Right lobe of liver (tissue), 6 donors: ENCODE results near the gene KDM2B. TPM values are rescaled to one million over a fixed set of nuclear protein-coding genes. Genes with fewer than 3 reads are reported as not detected.

Experiments used
- ATAC-seq, 4 donors: fragments of 200-7000 bp; cut with Tn5 transposase; one replicate each; pipeline ENCODE4 v1.9.1; 2020; ENCODE audit warnings: mild to moderate bottlenecking in 4 of 4, moderate library complexity in 4 of 4
- DNase-seq, 3 donors: peaks; one replicate each; pipeline ENCODE4 v3.0.0-alpha.2; 2020
- H3K27ac ChIP-seq, 3 donors: fragments of 200-600 bp; one replicate each; pipeline ENCODE4 v1.8.0; 2022
- H3K27me3 ChIP-seq, 2 donors: fragments of 200-600 bp; one replicate each; pipeline ENCODE4 v1.8.0; 2022
- H3K36me3 ChIP-seq, 4 donors: fragments of 200-600 bp; sonication (generic) in 1 of 4; one replicate each; pipeline versions ENCODE4 v1.5.1 to v1.8.0; 2017 to 2022; ENCODE audit warnings: control low read depth in 1 of 4
- H3K4me1 ChIP-seq, 4 donors: fragments of 200-600 bp; sonication (generic) in 1 of 4; one replicate each; pipeline versions ENCODE4 v1.5.1 to v1.8.0; 2017 to 2022; ENCODE audit warnings: control low read depth in 1 of 4
- H3K4me3 ChIP-seq, 3 donors: fragments of 200-600 bp; one replicate each; pipeline ENCODE4 v1.8.0; 2022
- H3K9me3 ChIP-seq, 4 donors: fragments of 200-600 bp; sonication (generic) in 1 of 4; one replicate each; pipeline versions ENCODE4 v1.5.1 to v1.8.0; 2017 to 2022; ENCODE audit warnings: control low read depth in 1 of 4
- CTCF ChIP-seq, 4 donors: fragments of 200-600 bp in 3 of 4; fragments of 450-650 bp in 1 of 4; IDR thresholded peaks; one replicate each; pipeline versions ENCODE4 v1.5.1 to v1.8.0; 2016 to 2022; ENCODE audit warnings: antibody characterized with exemption in 4 of 4, mild to moderate bottlenecking in 2 of 4
- POLR2A ChIP-seq: fragments of 450-650 bp; IDR thresholded peaks from one replicate; pipeline ENCODE4 v1.6.1; 2017; ENCODE audit warnings: antibody characterized with exemption, mild to moderate bottlenecking
- WGBS: methylation state at CpG from one replicate; pipeline ENCODE4 v1.1.6; 2018; ENCODE audit warnings: low coverage, low lambda C conversion rate; ENCODE audit not compliant: insufficient coverage; ENCODE audit errors: missing lambda C conversion rate; 5-methylcytosine and 5-hydroxymethylcytosine counted together
- intact Hi-C, 2 donors: fragments of 100-400 bp; cut with DNase I; formaldehyde crosslinking; loops; one replicate each; pipeline versions ENCODE4 v1.11.2 to v1.14.1; 2022
- long read RNA-seq: library from polyadenylated mRNA; unstranded; transcript quantifications from one replicate; pipeline ENCODE4 v2.0.0, GENCODE V29; 2019
- total RNA-seq, 6 experiments: library from RNA; depleted of rRNA in 2 of 6; stranded (reverse); fragments of >200 nt in 2 of 6; fragmentation: NEBNext Ultra II Directional in 3 of 6; extraction: Animal tissue kit (Norgen Biotek cat#: 25700) in 3 of 6; gene quantifications; one replicate each; pipeline versions ENCODE4 v1.1.0 to v1.2.4, GENCODE V29; 2016 to 2023
- donor health status: DM: no; HTN: yes; CAD: no.
- donor health status: DM: no; HTN: no; CAD: no.
- donor health status: DM: no; HTN: no; CAD: no.
- donor health status: DM: no; HTN: yes; CAD: no.
- donor health status: DM: no; HTN: yes; CAD: no.

KDM2B gene
- total RNA-seq = 10 to 100 TPM in 2 of 6 experiments, 1 to 10 TPM in 4; 4.8 to 22.8 (median 9.8) TPM
- long read RNA-seq = 0 reads

- ATAC-seq (peak; percentile 33 to 58 (median 53)), DNase-seq (peak in 1 of 3 donors; percentile 31)
- Histone ChIP-seq H3K4me1 (no peaks in the 10 kb centered on the region), H3K36me3 (no peaks in the 10 kb centered on the region), H3K4me3 (peak within 1 kb of the TSS; percentile 52 to 63 (median 59)), H3K27ac (peak within 1 kb of the TSS; percentile 75 to 78 (median 77)), H3K27me3 (no peaks in the 10 kb centered on the region), H3K9me3 (no peaks in the 10 kb centered on the region)
- 45% methylated on average over 19 of the region's 23 CpGs for WGBS
- TF ChIP-seq CTCF (IDR thresholded peaks at IDR 0.05) = no peak
- no peak for TF ChIP-seq POLR2A
- intact Hi-C loops = no loop called here
These were observed at the start of gene KDM2B for GRCh38 chr12:121580959-121581685. TSS of gene KDM2B (minus strand) at chr12:121581023. CDS start at chr12:121580911, 112 bp downstream.

- WGBS = 100% methylated on average over 1 of the region's 5 CpGs
- intact Hi-C loops = loop anchor here in 1 of 2 donors (10.0 kb wide), 2 partner anchors 74 to 134 kb away; no protein-coding TSS in a partner anchor
- no peak overlapping the region for H3K27ac ChIP-seq
- no peak overlapping the region for H3K4me3 ChIP-seq
- ATAC-seq (no peak), DNase-seq (no peak)
- no peaks in the 10 kb centered on the region for H3K36me3 ChIP-seq
- no peaks in the 10 kb centered on the region for H3K9me3 ChIP-seq
- H3K4me1 ChIP-seq = peaks cover 0 to 35% (median 14%) of the 10 kb centered on the region in 4 donors
- TF ChIP-seq POLR2A (no peak), CTCF (IDR thresholded peaks at IDR 0.05) (no peak)
- H3K27me3 ChIP-seq = no peaks in the 10 kb centered on the region
These were observed 47.7 kb upstream of the KDM2B start for GRCh38 chr12:121628536-121628935.

GRCh38 chr12:121628037-121628436 lies 47.2 kb upstream of the KDM2B start:
- intact Hi-C loops = loop anchor here in 1 of 2 donors (10.0 kb wide), 2 partner anchors 73 to 133 kb away; no protein-coding TSS in a partner anchor
- Histone ChIP-seq H3K4me1 (peaks cover 0 to 30% (median 12%) of the 10 kb centered on the region in 4 donors), H3K9me3 (no peaks in the 10 kb centered on the region), H3K36me3 (no peaks in the 10 kb centered on the region), H3K4me3 (peak overlapping the region; percentile 75 to 82 (median 81)), H3K27ac (peak overlapping the region; percentile 80 to 95 (median 94)), H3K27me3 (no peaks in the 10 kb centered on the region)
- no peak for ATAC-seq
- DNase-seq = no peak
- no peak for TF ChIP-seq CTCF (IDR thresholded peaks at IDR 0.05)
- TF ChIP-seq POLR2A = no peak
- 47% methylated on average over 3 of the region's 8 CpGs for WGBS

- peak overlapping the region; percentile 75 to 82 (median 81) for H3K4me3 ChIP-seq
These were observed 46.2 kb upstream of the KDM2B start for GRCh38 chr12:121626853-121627640.

More at GRCh38 chr12:121626853-121627640, 46.2 kb upstream of the KDM2B start:
- peak; percentile 46 to 59 (median 51) for ATAC-seq
- DNase-seq = peak; percentile 62 to 78 (median 70)
- intact Hi-C loops = loop anchor here in 1 of 2 donors (10.0 kb wide), 2 partner anchors 72 to 132 kb away; no protein-coding TSS in a partner anchor
- TF ChIP-seq POLR2A = no peak
- TF ChIP-seq CTCF (IDR thresholded peaks at IDR 0.05) = peak in 2 of 4 donors; percentile 1 to 3
- Histone ChIP-seq H3K27me3 (no peaks in the 10 kb centered on the region), H3K27ac (peak overlapping the region; percentile 80 to 95 (median 94)), H3K9me3 (no peaks in the 10 kb centered on the region), H3K36me3 (no peaks in the 10 kb centered on the region), H3K4me1 (peaks cover 0 to 20% (median 9%) of the 10 kb centered on the region in 4 donors)
- WGBS = 3% methylated on average over 15 of the region's 53 CpGs
